Skin of body (tissue), 2 donors: ENCODE data around the gene ATP2B1. TPM values are rescaled to one million over a fixed set of nuclear protein-coding genes. Genes with fewer than 3 reads are reported as not detected.
"Not testable (repeated sequence)": the region's sequence is repeated elsewhere in the genome, so short reads cannot be mapped to it uniquely, and the experiment has no call there.

ENCODE experiments used
- DNase-seq: peaks from one replicate; lab custom pipeline; 2025; lab: John Stamatoyannopoulos, UW
- total RNA-seq: library from RNA; depleted of rRNA; stranded (reverse); fragments of >200 nt; gene quantifications from one replicate; pipeline ENCODE4 v1.2.3, GENCODE V29; 2014

ATP2B1 gene
- 71.9 TPM for total RNA-seq

GRCh38 chr12:89708565-89709156, at the start of gene ATP2B1:
Gene ATP2B1, minus strand, starts transcription at chr12:89708838. Its CDS starts 52,952 bp downstream, at chr12:89655886.
- peak; percentile 69 for DNase-seq

GRCh38 chr12:89757987-89758386, 49.3 kb upstream of the ATP2B1 start:
- not testable (repeated sequence) for DNase-seq

- DNase-seq, result peak; percentile 5
Measured at GRCh38 chr12:89756585-89757398, 48.2 kb upstream of the ATP2B1 start.

GRCh38 chr12:89756194-89756584, 47.6 kb upstream of the ATP2B1 start:
- DNase-seq, result no peak

- DNase-seq, result no peak
Measured at GRCh38 chr12:89753997-89754396, 45.4 kb upstream of the ATP2B1 start.

- no peak for DNase-seq
Measured at GRCh38 chr12:89752341-89752740, 43.7 kb upstream of the ATP2B1 start.

GRCh38 chr12:89750389-89751351, 42.0 kb upstream of the ATP2B1 start:
- DNase-seq, result no peak

- no peak for DNase-seq
Measured at GRCh38 chr12:89748791-89749190, 40.2 kb upstream of the ATP2B1 start.

- DNase-seq, result no peak
Measured at GRCh38 chr12:89745286-89745685, 36.6 kb upstream of the ATP2B1 start.

- no peak for DNase-seq
Measured at GRCh38 chr12:89742337-89743022, 33.8 kb upstream of the ATP2B1 start.

- no peak for DNase-seq
Measured at GRCh38 chr12:89740943-89741342, 32.3 kb upstream of the ATP2B1 start.

GRCh38 chr12:89736995-89737394, 28.4 kb upstream of the ATP2B1 start:
- no peak for DNase-seq

- DNase-seq, result no peak
Measured at GRCh38 chr12:89733579-89734201, 25.1 kb upstream of the ATP2B1 start.

- no peak for DNase-seq
Measured at GRCh38 chr12:89732522-89732921, 23.9 kb upstream of the ATP2B1 start.

GRCh38 chr12:89731614-89732013, 23.0 kb upstream of the ATP2B1 start:
- DNase-seq, result no peak

GRCh38 chr12:89731089-89731488, 22.5 kb upstream of the ATP2B1 start:
- DNase-seq, result no peak

- DNase-seq, result no peak
Measured at GRCh38 chr12:89729946-89730459, 21.4 kb upstream of the ATP2B1 start.

GRCh38 chr12:89723276-89723675, 14.6 kb upstream of the ATP2B1 start:
- DNase-seq, result no peak

- DNase-seq, result no peak
Measured at GRCh38 chr12:89721291-89721987, 12.8 kb upstream of the ATP2B1 start.
